ENCODE results near the gene RHOT2.

RHOT2 gene

GRCh38 chr16:667113-667779 is 686 bp upstream of the RHOT2 start:
- Histone ChIP-seq H3K4me1 (ENCODE audit: insufficient read depth, low read length, severe bottlenecking) (peaks cover 16% of the 10 kb centered on the region), H3K9ac (ENCODE audit: low read length) (peak overlapping the region; percentile 67), H3K36me3 (ENCODE audit: insufficient read depth, low read length) (peaks cover 42% of the 10 kb centered on the region), H3K4me3 (ENCODE audit: low read depth, low read length, poor library complexity, severe bottlenecking) (peak overlapping the region; percentile 99), H3F3A (ENCODE audit: insufficient read depth, low read length) (no peaks in the 10 kb centered on the region), H3K27ac (ENCODE audit: low read depth, low read length, poor library complexity, severe bottlenecking) (peak overlapping the region; percentile 59), H3K9me3 (ENCODE audit: low read length) (no peaks in the 10 kb centered on the region), H3K79me2 (ENCODE audit: insufficient read depth, low read length) (no peaks in the 10 kb centered on the region), H3K9me2 (ENCODE audit: low read depth, low read length) (no peaks in the 10 kb centered on the region), H4K20me1 (ENCODE audit: insufficient read depth, low read length) (no peaks in the 10 kb centered on the region), H2AFZ (ENCODE audit: low read length) (0 out of 2 replicates have a peak overlapping the region, but pooled peaks have one; percentile 52), H3K27me3 (ENCODE audit: insufficient read depth, low read length) (no peaks in the 10 kb centered on the region), H3K4me2 (ENCODE audit: low read length) (peak overlapping the region; percentile 70)
- TF ChIP-seq EZH2 (IDR thresholded peaks at IDR 0.05; ENCODE audit: borderline replicate concordance, low read length), result no peak
- TF ChIP-seq, protein P1, sequence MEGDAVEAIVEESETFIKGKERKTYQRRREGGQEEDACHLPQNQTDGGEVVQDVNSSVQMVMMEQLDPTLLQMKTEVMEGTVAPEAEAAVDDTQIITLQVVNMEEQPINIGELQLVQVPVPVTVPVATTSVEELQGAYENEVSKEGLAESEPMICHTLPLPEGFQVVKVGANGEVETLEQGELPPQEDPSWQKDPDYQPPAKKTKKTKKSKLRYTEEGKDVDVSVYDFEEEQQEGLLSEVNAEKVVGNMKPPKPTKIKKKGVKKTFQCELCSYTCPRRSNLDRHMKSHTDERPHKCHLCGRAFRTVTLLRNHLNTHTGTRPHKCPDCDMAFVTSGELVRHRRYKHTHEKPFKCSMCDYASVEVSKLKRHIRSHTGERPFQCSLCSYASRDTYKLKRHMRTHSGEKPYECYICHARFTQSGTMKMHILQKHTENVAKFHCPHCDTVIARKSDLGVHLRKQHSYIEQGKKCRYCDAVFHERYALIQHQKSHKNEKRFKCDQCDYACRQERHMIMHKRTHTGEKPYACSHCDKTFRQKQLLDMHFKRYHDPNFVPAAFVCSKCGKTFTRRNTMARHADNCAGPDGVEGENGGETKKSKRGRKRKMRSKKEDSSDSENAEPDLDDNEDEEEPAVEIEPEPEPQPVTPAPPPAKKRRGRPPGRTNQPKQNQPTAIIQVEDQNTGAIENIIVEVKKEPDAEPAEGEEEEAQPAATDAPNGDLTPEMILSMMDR (IDR thresholded peaks at IDR 0.05; ENCODE audit: low read length), result no peak

GRCh38 chr16:668519-669171 is 713 bp downstream of the RHOT2 start:
- H3F3A ChIP-seq (ENCODE audit: insufficient read depth, low read length), result no peaks in the 10 kb centered on the region
- no peak for TF ChIP-seq EZH2 (IDR thresholded peaks at IDR 0.05; ENCODE audit: borderline replicate concordance, low read length)
- TF ChIP-seq, protein P1 (IDR thresholded peaks at IDR 0.05; ENCODE audit: low read length), result no peak
- H4K20me1 ChIP-seq (ENCODE audit: insufficient read depth, low read length), result no peaks in the 10 kb centered on the region
- peaks cover 48% of the 10 kb centered on the region for H3K36me3 ChIP-seq (ENCODE audit: insufficient read depth, low read length)
- H3K4me1 ChIP-seq (ENCODE audit: insufficient read depth, low read length, severe bottlenecking), result peaks cover 16% of the 10 kb centered on the region
- H3K9ac ChIP-seq (ENCODE audit: low read length), result peak overlapping the region; percentile 99
- no peak overlapping the region for H3K27ac ChIP-seq (ENCODE audit: low read depth, low read length, poor library complexity, severe bottlenecking)
- peak overlapping the region; percentile 99 for H3K4me3 ChIP-seq (ENCODE audit: low read depth, low read length, poor library complexity, severe bottlenecking)
- H3K79me2 ChIP-seq (ENCODE audit: insufficient read depth, low read length), result no peaks in the 10 kb centered on the region
- no peaks in the 10 kb centered on the region for H3K9me3 ChIP-seq (ENCODE audit: low read length)
- H3K27me3 ChIP-seq (ENCODE audit: insufficient read depth, low read length), result no peaks in the 10 kb centered on the region
- peak overlapping the region; percentile 84 for H3K4me2 ChIP-seq (ENCODE audit: low read length)
- no peaks in the 10 kb centered on the region for H3K9me2 ChIP-seq (ENCODE audit: low read depth, low read length)
- no peak overlapping the region for H2AFZ ChIP-seq (ENCODE audit: low read length)

DNA sequence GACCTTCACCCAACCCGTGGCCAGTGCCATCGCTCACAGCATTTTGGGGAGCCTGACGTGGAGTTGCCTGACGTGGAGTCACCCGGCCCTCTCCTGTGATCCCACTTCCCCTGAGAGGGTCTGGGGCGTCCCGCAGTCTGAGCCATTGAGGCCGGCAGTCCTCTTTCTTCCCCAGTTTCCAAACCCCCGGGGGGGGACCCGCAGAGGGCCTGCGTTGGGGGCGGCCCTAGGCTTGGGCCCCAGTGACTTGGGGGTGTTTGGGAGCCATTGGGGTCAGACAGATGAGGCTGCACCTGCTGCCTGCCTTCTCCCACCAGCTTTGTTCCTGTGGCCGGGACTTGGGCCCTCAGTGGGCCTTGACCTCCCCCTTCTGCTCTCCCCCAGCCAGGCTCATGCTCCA is 1.7 kb downstream of the RHOT2 start:
- peak overlapping the region; percentile 99 for H3K4me3 ChIP-seq (ENCODE audit: low read depth, low read length, poor library complexity, severe bottlenecking)

More for the DNA sequence above, 1.7 kb downstream of the RHOT2 start:
- H2AFZ ChIP-seq (ENCODE audit: low read length), result no peak overlapping the region
- peaks cover 54% of the 10 kb centered on the region for H3K36me3 ChIP-seq (ENCODE audit: insufficient read depth, low read length)
- no peaks in the 10 kb centered on the region for H3F3A ChIP-seq (ENCODE audit: insufficient read depth, low read length)
- H3K4me1 ChIP-seq (ENCODE audit: insufficient read depth, low read length, severe bottlenecking), result peaks cover 16% of the 10 kb centered on the region
- H3K9ac ChIP-seq (ENCODE audit: low read length), result no peak overlapping the region; the same call in 1 of the 2 replicates
- no peaks in the 10 kb centered on the region for H3K9me2 ChIP-seq (ENCODE audit: low read depth, low read length)
- TF ChIP-seq, protein P1 (IDR thresholded peaks at IDR 0.05; ENCODE audit: low read length), result no peak
- no peak for TF ChIP-seq EZH2 (IDR thresholded peaks at IDR 0.05; ENCODE audit: borderline replicate concordance, low read length)
- no peaks in the 10 kb centered on the region for H3K27me3 ChIP-seq (ENCODE audit: insufficient read depth, low read length)
- H3K79me2 ChIP-seq (ENCODE audit: insufficient read depth, low read length), result no peaks in the 10 kb centered on the region
- no peaks in the 10 kb centered on the region for H4K20me1 ChIP-seq (ENCODE audit: insufficient read depth, low read length)
- H3K27ac ChIP-seq (ENCODE audit: low read depth, low read length, poor library complexity, severe bottlenecking), result no peak overlapping the region
- no peaks in the 10 kb centered on the region for H3K9me3 ChIP-seq (ENCODE audit: low read length)
- peak overlapping the region; percentile 84; the same call in 1 of the 2 replicates for H3K4me2 ChIP-seq (ENCODE audit: low read length)
